Measurements from ENCODE around the gene ZNF175. TPM values are rescaled to one million over a fixed set of nuclear protein-coding genes. Genes with fewer than 3 reads are reported as not detected.
A peak's percentile ranks its signal among the peaks of the same experiment; 100 is the strongest.

ZNF175 gene
- total and polyA plus RNA-seq, 9 of the 15 experiments (the other 6 are each of a cell fraction or from before 2014, with no cell fraction given) = 3.7 to 37.9 (median 14.0) TPM

DNA sequence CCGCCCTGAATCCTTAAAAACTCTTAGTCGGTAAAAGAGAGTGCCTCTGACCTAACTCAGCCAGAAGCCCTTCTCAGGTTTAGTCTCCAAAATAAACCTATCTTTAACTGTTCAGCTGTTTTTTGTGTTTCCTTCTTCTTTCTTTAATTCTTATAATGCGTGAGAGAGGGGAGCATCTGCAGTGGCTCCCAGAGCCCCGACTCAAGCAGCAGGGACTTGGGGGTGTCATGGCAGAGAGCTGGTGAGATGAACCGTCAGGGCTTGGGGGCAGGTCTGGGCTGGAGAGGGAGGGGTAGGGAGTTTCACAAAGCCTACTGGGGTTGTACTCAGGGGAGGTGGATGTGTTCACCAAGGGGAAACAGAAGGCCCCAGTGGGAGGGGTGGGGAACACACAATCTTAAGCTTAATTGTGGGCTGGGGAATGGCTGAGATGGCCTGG lies 22.9 kb upstream of the ZNF175 start (continued):
- TF ChIP-seq, protein P1, sequence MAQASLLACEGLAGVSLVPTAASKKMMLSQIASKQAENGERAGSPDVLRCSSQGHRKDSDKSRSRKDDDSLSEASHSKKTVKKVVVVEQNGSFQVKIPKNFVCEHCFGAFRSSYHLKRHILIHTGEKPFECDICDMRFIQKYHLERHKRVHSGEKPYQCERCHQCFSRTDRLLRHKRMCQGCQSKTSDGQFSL (CRISPR knock-in tag; IDR thresholded peaks at IDR 0.05) = no peak
- TF ChIP-seq, protein P1 (tag; IDR thresholded peaks at IDR 0.05) = peak in 1 of 2 experiments; percentile 19; a peak in 1 of 4 replicates
- TF ChIP-seq MYC (IDR thresholded peaks at IDR 0.05; ENCODE audit: low read depth, low read length) (no peak), MYC (CRISPR knock-in tag; IDR thresholded peaks at IDR 0.05; ENCODE audit: borderline replicate concordance, low read depth) (peak; percentile 70; the same call in 1 of the 2 replicates), FOXK1 (CRISPR knock-in tag; IDR thresholded peaks at IDR 0.05; ENCODE audit: borderline replicate concordance) (no peak), CHCHD3 (CRISPR knock-in tag; IDR thresholded peaks at IDR 0.05) (no peak), TRIM28 (IDR thresholded peaks at IDR 0.05) (peak; percentile 66), POLR2H (tag; IDR thresholded peaks at IDR 0.05; ENCODE audit: low read depth) (0 out of 2 replicates have a peak, but pooled peaks have one; percentile 26), FOSL1 (tag; conservative IDR thresholded peaks at IDR 0.05) (no peak), HMGN3 (IDR thresholded peaks at IDR 0.05; ENCODE audit: borderline replicate concordance, extremely low read depth, insufficient read length, low read depth, low read length) (no peak), CBX3 (IDR thresholded peaks at IDR 0.05; ENCODE audit: borderline replicate concordance in 1 of 2, low read length in 2 of 2) (0 out of 3 replicates have a peak, but pooled peaks of 1 of the 2 experiments have one; percentile 38), ZFX (CRISPR knock-in tag; IDR thresholded peaks at IDR 0.05) (peak; percentile 67), NRF1 (conservative IDR thresholded peaks at IDR 0.05 in 1 of 2, IDR thresholded peaks at IDR 0.05 in 1 of 2) (no peak), RBFOX2 (IDR thresholded peaks at IDR 0.05; ENCODE audit: low read depth, low read length) (peak; percentile 43), SUPT5H (IDR thresholded peaks at IDR 0.05) (peak; percentile 36), OTX1 (CRISPR knock-in tag; IDR thresholded peaks at IDR 0.05) (0 out of 2 replicates have a peak, but pooled peaks have one; percentile 15), ZNF655 (CRISPR knock-in tag; IDR thresholded peaks at IDR 0.05) (peak; percentile 76; the same call in 1 of the 2 replicates), CBX1 (IDR thresholded peaks at IDR 0.05; ENCODE audit: low read depth) (0 out of 2 replicates have a peak, but pooled peaks have one; percentile 28)
- TF ChIP-seq, protein P2, sequence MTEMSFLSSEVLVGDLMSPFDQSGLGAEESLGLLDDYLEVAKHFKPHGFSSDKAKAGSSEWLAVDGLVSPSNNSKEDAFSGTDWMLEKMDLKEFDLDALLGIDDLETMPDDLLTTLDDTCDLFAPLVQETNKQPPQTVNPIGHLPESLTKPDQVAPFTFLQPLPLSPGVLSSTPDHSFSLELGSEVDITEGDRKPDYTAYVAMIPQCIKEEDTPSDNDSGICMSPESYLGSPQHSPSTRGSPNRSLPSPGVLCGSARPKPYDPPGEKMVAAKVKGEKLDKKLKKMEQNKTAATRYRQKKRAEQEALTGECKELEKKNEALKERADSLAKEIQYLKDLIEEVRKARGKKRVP (CRISPR knock-in tag; IDR thresholded peaks at IDR 0.05) = 0 out of 2 replicates have a peak, but pooled peaks have one; percentile 39
- TF ChIP-seq, protein P3, sequence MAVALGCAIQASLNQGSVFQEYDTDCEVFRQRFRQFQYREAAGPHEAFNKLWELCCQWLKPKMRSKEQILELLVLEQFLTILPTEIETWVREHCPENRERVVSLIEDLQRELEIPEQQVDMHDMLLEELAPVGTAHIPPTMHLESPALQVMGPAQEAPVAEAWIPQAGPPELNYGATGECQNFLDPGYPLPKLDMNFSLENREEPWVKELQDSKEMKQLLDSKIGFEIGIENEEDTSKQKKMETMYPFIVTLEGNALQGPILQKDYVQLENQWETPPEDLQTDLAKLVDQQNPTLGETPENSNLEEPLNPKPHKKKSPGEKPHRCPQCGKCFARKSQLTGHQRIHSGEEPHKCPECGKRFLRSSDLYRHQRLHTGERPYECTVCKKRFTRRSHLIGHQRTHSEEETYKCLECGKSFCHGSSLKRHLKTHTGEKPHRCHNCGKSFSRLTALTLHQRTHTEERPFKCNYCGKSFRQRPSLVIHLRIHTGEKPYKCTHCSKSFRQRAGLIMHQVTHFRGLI (CRISPR knock-in tag; IDR thresholded peaks at IDR 0.05) = 0 out of 2 replicates have a peak, but pooled peaks have one; percentile 22
- TF ChIP-seq, protein P4, sequence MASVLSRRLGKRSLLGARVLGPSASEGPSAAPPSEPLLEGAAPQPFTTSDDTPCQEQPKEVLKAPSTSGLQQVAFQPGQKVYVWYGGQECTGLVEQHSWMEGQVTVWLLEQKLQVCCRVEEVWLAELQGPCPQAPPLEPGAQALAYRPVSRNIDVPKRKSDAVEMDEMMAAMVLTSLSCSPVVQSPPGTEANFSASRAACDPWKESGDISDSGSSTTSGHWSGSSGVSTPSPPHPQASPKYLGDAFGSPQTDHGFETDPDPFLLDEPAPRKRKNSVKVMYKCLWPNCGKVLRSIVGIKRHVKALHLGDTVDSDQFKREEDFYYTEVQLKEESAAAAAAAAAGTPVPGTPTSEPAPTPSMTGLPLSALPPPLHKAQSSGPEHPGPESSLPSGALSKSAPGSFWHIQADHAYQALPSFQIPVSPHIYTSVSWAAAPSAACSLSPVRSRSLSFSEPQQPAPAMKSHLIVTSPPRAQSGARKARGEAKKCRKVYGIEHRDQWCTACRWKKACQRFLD (CRISPR knock-in tag; IDR thresholded peaks at IDR 0.05) = peak; percentile 12
- TF ChIP-seq, protein P5, sequence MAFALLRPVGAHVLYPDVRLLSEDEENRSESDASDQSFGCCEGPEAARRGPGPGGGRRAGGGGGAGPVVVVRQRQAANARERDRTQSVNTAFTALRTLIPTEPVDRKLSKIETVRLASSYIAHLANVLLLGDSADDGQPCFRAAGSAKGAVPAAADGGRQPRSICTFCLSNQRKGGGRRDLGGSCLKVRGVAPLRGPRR (CRISPR knock-in tag; IDR thresholded peaks at IDR 0.05) = peak; percentile 73; the same call in 1 of the 2 replicates

All from K562 (cell line).